Measurements from ENCODE around the gene HDAC5. TPM values are rescaled to one million over a fixed set of nuclear protein-coding genes. Genes with fewer than 3 reads are reported as not detected.

The HDAC5 gene
- total RNA-seq, 4 donors from 2014 or later: 45.3 to 182 (median 70.8) TPM

DNA sequence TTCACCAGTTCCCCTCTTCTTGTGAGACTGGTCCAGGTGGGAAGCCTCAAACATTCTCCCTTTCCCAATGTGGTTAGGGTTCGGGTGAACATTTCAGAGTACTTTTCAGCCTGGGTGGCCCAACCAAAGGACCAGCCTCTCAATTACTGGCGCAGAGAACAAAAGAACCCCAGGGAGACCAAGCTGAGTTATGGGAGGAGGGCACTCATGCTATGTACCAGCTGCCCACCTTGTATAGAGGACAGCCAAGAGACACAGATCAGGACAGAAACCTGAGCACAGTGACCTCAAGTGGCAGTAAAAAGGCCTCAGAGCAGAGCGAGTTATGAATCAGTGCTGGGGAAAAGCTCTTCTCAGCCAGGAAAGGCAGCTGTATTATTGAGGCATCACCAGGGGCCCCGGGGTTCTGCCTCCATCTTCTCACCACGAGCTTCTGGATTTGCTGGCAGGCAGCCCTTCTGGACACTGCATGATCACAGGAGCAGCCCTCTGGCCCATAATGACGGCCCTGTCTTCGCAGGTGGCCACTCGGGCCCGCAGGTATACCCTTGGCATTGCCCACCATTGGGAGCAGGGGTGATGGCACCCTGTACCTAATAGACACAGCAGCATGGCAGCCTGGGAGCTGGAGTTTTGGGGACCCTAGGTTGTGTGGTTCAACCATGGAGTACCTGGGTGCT is 49.1 kb downstream of the HDAC5 start:
- in situ Hi-C loops (cut with MboI; ENCODE audit: low pct_ligation_motif_present in 1 of 4, low pct_unique_long_range_greater_than_20kb in 1 of 4, low sequenced_read_pairs in 3 of 4) (loop anchor here in 1 of 4 donors (25.0 kb wide), 1 partner anchor 88 kb away; the partner anchor contains the start of gene ASB16), intact Hi-C loops (cut with DNase I; ENCODE audit: low total_unique reads) (no loop called here)
- Histone ChIP-seq H3K9me3 (no peaks in the 10 kb centered on the region), H3K36me3 (peaks cover 0 to 20% (median 3%) of the 10 kb centered on the region in 4 donors), H3K27me3 (no peaks in the 10 kb centered on the region), H3K4me1 (peaks cover 10 to 21% (median 15%) of the 10 kb centered on the region in 4 donors), H3K27ac (no peak overlapping the region), H3K4me3 (no peak overlapping the region)
- WGBS, 2 donors (ENCODE audit: low coverage in 1 of 2): 81% methylated on average over 9 of the region's 9 CpGs; no CpG with 5 or more reads in 1 of the 2 donors
- no peak for DNase-seq
- TF ChIP-seq EP300 (IDR thresholded peaks at IDR 0.05; ENCODE audit: low read depth) (no peak), POLR2AphosphoS5 (IDR thresholded peaks at IDR 0.05) (no peak), POLR2A (IDR thresholded peaks at IDR 0.05) (no peak)
- TF ChIP-seq, protein P1, sequence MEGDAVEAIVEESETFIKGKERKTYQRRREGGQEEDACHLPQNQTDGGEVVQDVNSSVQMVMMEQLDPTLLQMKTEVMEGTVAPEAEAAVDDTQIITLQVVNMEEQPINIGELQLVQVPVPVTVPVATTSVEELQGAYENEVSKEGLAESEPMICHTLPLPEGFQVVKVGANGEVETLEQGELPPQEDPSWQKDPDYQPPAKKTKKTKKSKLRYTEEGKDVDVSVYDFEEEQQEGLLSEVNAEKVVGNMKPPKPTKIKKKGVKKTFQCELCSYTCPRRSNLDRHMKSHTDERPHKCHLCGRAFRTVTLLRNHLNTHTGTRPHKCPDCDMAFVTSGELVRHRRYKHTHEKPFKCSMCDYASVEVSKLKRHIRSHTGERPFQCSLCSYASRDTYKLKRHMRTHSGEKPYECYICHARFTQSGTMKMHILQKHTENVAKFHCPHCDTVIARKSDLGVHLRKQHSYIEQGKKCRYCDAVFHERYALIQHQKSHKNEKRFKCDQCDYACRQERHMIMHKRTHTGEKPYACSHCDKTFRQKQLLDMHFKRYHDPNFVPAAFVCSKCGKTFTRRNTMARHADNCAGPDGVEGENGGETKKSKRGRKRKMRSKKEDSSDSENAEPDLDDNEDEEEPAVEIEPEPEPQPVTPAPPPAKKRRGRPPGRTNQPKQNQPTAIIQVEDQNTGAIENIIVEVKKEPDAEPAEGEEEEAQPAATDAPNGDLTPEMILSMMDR (IDR thresholded peaks at IDR 0.05): no peak

DNA sequence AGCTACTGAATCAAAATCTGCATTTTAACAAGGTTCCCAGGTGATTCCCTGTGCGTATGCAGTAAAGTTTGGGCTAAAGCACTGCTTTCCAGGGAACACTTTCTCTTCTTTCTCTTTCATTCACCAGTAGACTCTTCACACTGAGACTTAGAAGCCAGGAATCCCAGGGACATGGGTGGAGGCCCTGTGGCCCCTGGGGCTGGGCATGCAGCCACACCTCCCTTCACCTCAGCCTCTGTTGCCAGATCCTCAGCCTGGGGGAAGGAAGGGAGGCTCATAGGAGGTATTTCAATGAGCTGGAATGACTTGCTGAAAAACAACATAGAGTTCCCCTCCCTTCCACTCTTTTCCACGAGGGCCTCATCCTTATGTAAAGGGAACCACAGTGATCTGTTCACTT is 51.7 kb downstream of the HDAC5 start:
- intact Hi-C loops (cut with DNase I; ENCODE audit: low total_unique reads): no loop called here
- WGBS, 2 donors (ENCODE audit: low coverage in 1 of 2): 20 to 24% methylated on average over 2 of the region's 2 CpGs
- Histone ChIP-seq H3K9me3 (no peaks in the 10 kb centered on the region), H3K4me1 (peaks cover 14 to 33% (median 21%) of the 10 kb centered on the region in 4 donors), H3K27ac (peak overlapping the region; percentile 91 to 96 (median 91)), H3K36me3 (no peaks in the 10 kb centered on the region), H3K27me3 (no peaks in the 10 kb centered on the region), H3K4me3 (peak overlapping the region in 2 of 4 donors; percentile 56 to 87)
- TF ChIP-seq EP300 (IDR thresholded peaks at IDR 0.05; ENCODE audit: low read depth): no peak
- TF ChIP-seq, protein P1 (IDR thresholded peaks at IDR 0.05): no peak
- TF ChIP-seq POLR2AphosphoS5 (IDR thresholded peaks at IDR 0.05): no peak
- no peak for TF ChIP-seq POLR2A (IDR thresholded peaks at IDR 0.05)
- in situ Hi-C loops (cut with MboI; ENCODE audit: low pct_ligation_motif_present in 1 of 4, low pct_unique_long_range_greater_than_20kb in 1 of 4, low sequenced_read_pairs in 3 of 4): loop anchor here in 1 of 4 donors (25.0 kb wide), 1 partner anchor 91 kb away; the partner anchor contains the start of gene ASB16
- DNase-seq: no peak

DNA sequence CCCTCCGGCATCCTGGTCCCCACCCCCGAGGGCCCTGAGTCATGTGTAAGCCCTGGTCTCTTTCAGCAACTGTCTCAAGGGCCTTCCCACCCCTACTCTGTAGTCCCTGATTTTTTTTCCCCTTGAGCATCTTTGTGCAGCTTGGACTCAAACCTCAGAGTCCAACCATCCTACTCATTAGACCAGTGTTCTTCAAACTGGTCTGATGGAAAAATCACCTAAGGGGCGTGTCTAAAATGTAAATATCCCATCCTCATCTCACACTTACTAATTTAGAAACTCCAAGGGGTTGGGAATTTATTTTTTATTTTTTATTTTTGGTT is 52.3 kb downstream of the HDAC5 start:
- TF ChIP-seq, protein P1 (IDR thresholded peaks at IDR 0.05): no peak
- no peak for TF ChIP-seq POLR2AphosphoS5 (IDR thresholded peaks at IDR 0.05)
- TF ChIP-seq EP300 (IDR thresholded peaks at IDR 0.05; ENCODE audit: low read depth): no peak
- TF ChIP-seq POLR2A (IDR thresholded peaks at IDR 0.05): no peak
- WGBS, 2 donors (ENCODE audit: low coverage in 1 of 2): 0 to 2% methylated on average over 1 to 3 of the region's 3 CpGs
- Histone ChIP-seq H3K4me3 (peak overlapping the region; percentile 36 to 87 (median 62)), H3K36me3 (no peaks in the 10 kb centered on the region), H3K27me3 (no peaks in the 10 kb centered on the region), H3K27ac (peak overlapping the region; percentile 91 to 96 (median 91)), H3K9me3 (no peaks in the 10 kb centered on the region), H3K4me1 (peaks cover 14 to 34% (median 22%) of the 10 kb centered on the region in 4 donors)
- intact Hi-C loops (cut with DNase I; ENCODE audit: low total_unique reads): no loop called here
- in situ Hi-C loops (cut with MboI; ENCODE audit: low pct_ligation_motif_present in 1 of 4, low pct_unique_long_range_greater_than_20kb in 1 of 4, low sequenced_read_pairs in 3 of 4): loop anchor here in 1 of 4 donors (25.0 kb wide), 1 partner anchor 91 kb away; the partner anchor contains the start of gene ASB16
- no peak for DNase-seq

DNA sequence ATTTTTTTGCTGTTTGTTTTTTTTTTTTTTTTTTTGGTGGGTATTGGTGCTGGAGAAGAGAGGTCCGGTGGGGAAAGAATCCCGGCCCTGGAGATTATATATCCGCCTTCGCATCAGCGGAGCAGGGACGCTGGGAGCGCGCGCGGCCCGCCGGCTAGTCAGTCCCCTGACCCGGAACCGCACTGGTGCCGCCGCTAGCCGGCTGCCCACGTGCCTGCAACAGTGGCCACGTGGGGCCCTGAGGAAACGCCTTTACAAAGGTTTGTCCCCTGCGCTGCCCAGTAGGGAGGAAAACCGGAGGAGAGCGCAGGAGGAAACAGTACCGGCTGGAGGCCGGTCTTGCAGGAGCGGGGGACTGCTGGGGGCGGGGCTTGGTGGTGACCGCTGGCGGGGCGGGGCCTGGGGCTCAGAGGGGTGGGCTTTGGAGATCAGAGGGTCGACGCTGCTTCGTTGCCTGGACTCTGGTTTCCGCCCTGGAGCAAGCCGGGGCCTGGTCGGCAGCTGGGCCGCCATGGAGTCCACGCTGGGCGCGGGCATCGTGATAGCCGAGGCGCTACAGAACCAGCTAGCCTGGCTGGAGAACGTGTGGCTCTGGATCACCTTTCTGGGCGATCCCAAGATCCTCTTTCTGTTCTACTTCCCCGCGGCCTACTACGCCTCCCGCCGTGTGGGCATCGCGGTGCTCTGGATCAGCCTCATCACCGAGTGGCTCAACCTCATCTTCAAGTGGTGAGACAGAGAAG is 52.8 kb downstream of the HDAC5 start, which contains the start of gene G6PC3:
TSS of gene G6PC3 (plus strand) at position 281 of the 743 bp plus-strand sequence. CDS start at position 512, 231 bp downstream.
- intact Hi-C loops (cut with DNase I; ENCODE audit: low total_unique reads): no loop called here
- in situ Hi-C loops (cut with MboI; ENCODE audit: low pct_ligation_motif_present in 1 of 4, low pct_unique_long_range_greater_than_20kb in 1 of 4, low sequenced_read_pairs in 3 of 4): loop anchor here in 1 of 4 donors (25.0 kb wide), 1 partner anchor 92 kb away; the partner anchor contains the start of gene ASB16
- WGBS, 2 donors (ENCODE audit: low coverage in 1 of 2): 0 to 1% methylated on average over 1 to 53 of the region's 53 CpGs
- peak; percentile 96 for DNase-seq
- H3K4me1 ChIP-seq: peaks cover 14 to 36% (median 25%) of the 10 kb centered on the region in 4 donors
- no peaks in the 10 kb centered on the region for H3K36me3 ChIP-seq
- peak within 1 kb of the TSS; percentile 36 to 87 (median 62) for H3K4me3 ChIP-seq
- TF ChIP-seq, protein P1 (IDR thresholded peaks at IDR 0.05): peak in 2 of 5 experiments; percentile 8 to 22
- peak; percentile 75 for TF ChIP-seq POLR2A (IDR thresholded peaks at IDR 0.05)
- TF ChIP-seq EP300 (IDR thresholded peaks at IDR 0.05; ENCODE audit: low read depth): no peak
- peak; percentile 88 to 95 (median 94) for TF ChIP-seq POLR2AphosphoS5 (IDR thresholded peaks at IDR 0.05)
- no peaks in the 10 kb centered on the region for H3K9me3 ChIP-seq
- no peaks in the 10 kb centered on the region for H3K27me3 ChIP-seq
- peak within 1 kb of the TSS; percentile 91 to 96 (median 91) for H3K27ac ChIP-seq

Measured in transverse colon (tissue), 4 donors.